ENCODE measurements around the gene ITPRIPL2. TPM values are rescaled to one million over a fixed set of nuclear protein-coding genes. Genes with fewer than 3 reads are reported as not detected.

ITPRIPL2 gene
- total and polyA plus RNA-seq, 2 of the 4 experiments (the other 2 are of a cell fraction) = 9.2 to 11.1 TPM

DNA sequence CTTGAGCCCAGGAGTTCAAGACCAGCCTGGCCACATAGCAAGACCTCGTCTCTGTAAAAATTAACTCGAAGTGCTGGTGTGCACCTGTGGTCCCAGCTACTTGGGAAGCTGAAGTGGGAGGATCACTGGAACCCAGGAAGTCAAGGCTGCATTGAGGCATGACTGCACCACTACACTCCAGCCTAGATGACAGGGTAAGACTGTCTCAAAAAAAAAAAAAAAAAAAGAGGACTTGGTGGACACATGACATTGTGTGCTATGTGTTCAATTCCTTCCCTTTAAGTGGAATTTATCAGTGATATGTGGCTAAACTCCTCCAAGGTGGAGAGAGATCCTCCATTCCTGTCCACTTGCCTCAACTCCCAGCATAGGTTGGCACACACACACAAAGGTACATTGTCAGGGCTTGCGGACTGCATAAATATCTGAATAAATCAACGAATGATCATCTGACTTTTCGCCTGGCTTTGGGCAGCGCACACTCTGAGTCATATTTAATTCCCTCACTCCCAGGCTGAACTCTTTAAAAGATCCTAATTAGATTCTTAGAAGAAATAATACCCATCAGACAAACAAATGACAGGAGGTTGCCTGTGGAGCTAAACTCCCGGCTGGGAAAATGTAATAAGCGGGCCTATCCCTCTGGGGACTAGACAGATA lies 29.3 kb downstream of the ITPRIPL2 start:
- Histone ChIP-seq H2AK9ac (replicated peaks; ENCODE audit: low read depth, low read length, poor library complexity) (peak overlapping the region; percentile 30), H4K20me1 (ENCODE audit: insufficient read depth, low read length) (no peaks in the 10 kb centered on the region), H3K36me3 (ENCODE audit: control insufficient read depth, insufficient read depth, low read length) (no peaks in the 10 kb centered on the region), H4K5ac (ENCODE audit: low read depth, low read length) (no peak overlapping the region), H3K56ac (ENCODE audit: extremely low read depth, insufficient read depth, low read length) (no peak overlapping the region), H2BK5ac (ENCODE audit: low read depth, low read length, poor library complexity, severe bottlenecking) (no peak overlapping the region), H3K27me3 (ENCODE audit: control insufficient read depth, insufficient read depth, low read length) (peaks cover 8% of the 10 kb centered on the region), H3K27ac (ENCODE audit: insufficient read depth, low read length) (no peak overlapping the region), H3K4me1 (ENCODE audit: control insufficient read depth, insufficient read depth, low read length) (peaks cover 8% of the 10 kb centered on the region), H3K4me2 (ENCODE audit: low read depth, low read length) (no peak overlapping the region), H4K91ac (ENCODE audit: insufficient read depth, low read depth, low read length) (no peak overlapping the region), H2AFZ (replicated peaks; ENCODE audit: low read length, poor library complexity) (no peak overlapping the region), H3K9ac (ENCODE audit: low read depth, low read length) (no peak overlapping the region), H3K14ac (replicated peaks; ENCODE audit: low read depth, low read length) (no peak overlapping the region), H3K4ac (ENCODE audit: low read depth, low read length) (no peak overlapping the region), H3K79me1 (ENCODE audit: low read depth in 1 of 2, low read length in 2 of 2) (peaks cover 0 to 3% of the 10 kb centered on the region in 2 experiments; a peak in 2 of 4 replicates), H2AK5ac (ENCODE audit: low read depth, low read length) (no peak overlapping the region), H3K18ac (ENCODE audit: low read depth, low read length) (no peak overlapping the region), H3K23ac (ENCODE audit: low read depth, low read length) (no peak overlapping the region), H3K9me3 (ENCODE audit: control insufficient read depth, insufficient read depth, low read length) (peaks cover 4% of the 10 kb centered on the region), H2BK15ac (ENCODE audit: low read depth, low read length) (no peak overlapping the region), H4K8ac (ENCODE audit: low read depth in 2 of 2, low read length in 2 of 2) (no peak overlapping the region), H3K9me1 (ENCODE audit: insufficient read depth, low read length) (peaks cover 3% of the 10 kb centered on the region; the same call in 1 of the 2 replicates), H3K4me3 (ENCODE audit: insufficient read depth, low read depth, low read length) (no peak overlapping the region), H2BK20ac (ENCODE audit: low read depth, low read length) (no peak overlapping the region), H2BK120ac (ENCODE audit: low read depth, low read length) (no peak overlapping the region)
- ChIA-PET CTCF (no interaction called here), POLR2A (ENCODE audit: unreplicated experiment) (no interaction called here)
- ATAC-seq (ENCODE audit: low read depth) (no peak), DNase-seq (no peak)
- 80% methylated on average over 1 of the region's 8 CpGs; no CpG with 5 or more reads in 1 of the 2 experiments for WGBS, 2 experiments (ENCODE audit: extremely low coverage in 2 of 2, insufficient read length in 1 of 2)
- in situ Hi-C loops (cut with MboI; ENCODE audit: low sequenced_read_pairs) (no loop called here), dilution Hi-C loops (cut with HindIII; ENCODE audit: low sequenced_read_pairs, unreplicated experiment) (no loop called here), intact Hi-C loops (cut with micrococcal nuclease) (no loop called here)
- TF ChIP-seq CHD1 (IDR thresholded peaks at IDR 0.05; ENCODE audit: low read depth, low read length) = no peak
- TF ChIP-seq MXI1 (IDR thresholded peaks at IDR 0.05; ENCODE audit: borderline replicate concordance, low read depth, low read length) = no peak
- TF ChIP-seq RCOR1 (IDR thresholded peaks at IDR 0.05; ENCODE audit: insufficient replicate concordance, low read length) = no peak
- no TSS peak for BruUV-seq (replicated peaks)
